ENCODE measurements around the gene ATP5IF1.

Gene ATP5IF1

GRCh38 chr1:28232558-28233263 is 3.2 kb upstream of the ATP5IF1 start, which contains the start of gene DNAJC8:
Gene DNAJC8 (minus strand): TSS chr1:28233029. CDS start chr1:28232998, 31 bp downstream.
- TF ChIP-seq POLR2A (IDR thresholded peaks at IDR 0.05; ENCODE audit: low read depth, low read length), result peak; percentile 91
- no peak for TF ChIP-seq PAX5 (IDR thresholded peaks at IDR 0.05; ENCODE audit: insufficient read depth, low read length, severe bottlenecking)
- TF ChIP-seq POLR2AphosphoS5 (IDR thresholded peaks at IDR 0.05; ENCODE audit: low read depth, low read length), result peak; percentile 81
- peak; percentile 97 for TF ChIP-seq TAF1 (IDR thresholded peaks at IDR 0.05; ENCODE audit: low read depth, low read length)
- TF ChIP-seq SPI1 (IDR thresholded peaks at IDR 0.05; ENCODE audit: low read depth, low read length), result no peak
- TF ChIP-seq POU2F2 (IDR thresholded peaks at IDR 0.05; ENCODE audit: low read depth, low read length), result peak; percentile 88
- DNase-seq (ENCODE audit: insufficient read length, low spot score) (peak; percentile 86), FAIRE-seq (peak; percentile 85)

- FAIRE-seq (no peak), DNase-seq (ENCODE audit: insufficient read length, low spot score) (no peak)
- no peak for TF ChIP-seq TAF1 (IDR thresholded peaks at IDR 0.05; ENCODE audit: low read depth, low read length)
- no peak for TF ChIP-seq SPI1 (IDR thresholded peaks at IDR 0.05; ENCODE audit: low read depth, low read length)
- no peak for TF ChIP-seq POLR2AphosphoS5 (IDR thresholded peaks at IDR 0.05; ENCODE audit: low read depth, low read length)
- no peak for TF ChIP-seq PAX5 (IDR thresholded peaks at IDR 0.05; ENCODE audit: insufficient read depth, low read length, severe bottlenecking)
Measured at GRCh38 chr1:28233264-28233606, 2.7 kb upstream of the ATP5IF1 start.

DNA sequence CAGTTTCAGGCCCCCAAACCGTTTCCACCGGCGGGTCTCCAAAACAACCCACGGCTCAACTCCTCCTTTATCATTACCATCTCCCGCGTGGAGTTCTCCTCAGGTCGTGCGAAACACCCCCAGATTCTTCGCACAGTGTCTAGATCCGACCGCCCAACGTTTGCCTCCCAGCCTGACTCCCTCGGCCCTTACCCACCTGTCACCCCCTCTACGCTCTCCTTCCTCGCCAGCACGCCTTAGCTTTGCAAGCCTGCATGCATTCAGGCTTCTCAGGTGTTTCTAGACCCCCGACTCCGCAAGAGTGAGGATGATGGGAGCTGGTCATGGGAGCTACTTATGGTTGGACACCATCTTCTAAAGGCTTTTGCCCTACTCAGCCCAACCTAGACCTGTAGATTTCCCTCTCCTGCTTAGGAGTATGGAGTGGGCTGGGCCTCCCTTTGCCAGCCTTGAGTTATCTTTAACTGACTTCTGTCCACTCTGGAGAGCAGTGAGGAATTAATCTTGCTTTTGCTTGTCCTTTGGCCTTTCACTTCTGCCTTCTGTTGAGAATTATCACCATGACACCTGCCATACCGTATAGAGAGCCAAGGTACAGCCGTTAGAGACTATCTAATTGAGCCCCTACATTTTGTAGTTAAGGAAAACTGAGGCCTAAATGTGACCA is 865 bp downstream of the ATP5IF1 start:
- DNase-seq (ENCODE audit: insufficient read length, low spot score) (no peak), FAIRE-seq (peak; percentile 40)

GRCh38 chr1:28239004-28239403 is 3.1 kb downstream of the ATP5IF1 start:
- no peak for FAIRE-seq
- no peak for TF ChIP-seq PAX5 (IDR thresholded peaks at IDR 0.05; ENCODE audit: insufficient read depth, low read length, severe bottlenecking)
- TF ChIP-seq POLR2AphosphoS5 (IDR thresholded peaks at IDR 0.05; ENCODE audit: low read depth, low read length), result peak; percentile 55; the same call in 1 of the 2 replicates
- no peak for TF ChIP-seq TAF1 (IDR thresholded peaks at IDR 0.05; ENCODE audit: low read depth, low read length)
- TF ChIP-seq POLR2A (IDR thresholded peaks at IDR 0.05; ENCODE audit: low read depth, low read length), result 0 out of 2 replicates have a peak, but pooled peaks have one; percentile 44
- no peak for DNase-seq (ENCODE audit: insufficient read length, low spot score)

More for the DNA sequence above, 865 bp downstream of the ATP5IF1 start:
- TF ChIP-seq TAF1 (IDR thresholded peaks at IDR 0.05; ENCODE audit: low read depth, low read length), result no peak
- no peak for TF ChIP-seq SPI1 (IDR thresholded peaks at IDR 0.05; ENCODE audit: low read depth, low read length)
- TF ChIP-seq PAX5 (IDR thresholded peaks at IDR 0.05; ENCODE audit: insufficient read depth, low read length, severe bottlenecking), result no peak
- TF ChIP-seq POLR2AphosphoS5 (IDR thresholded peaks at IDR 0.05; ENCODE audit: low read depth, low read length), result no peak
- no peak for TF ChIP-seq POLR2A (IDR thresholded peaks at IDR 0.05; ENCODE audit: low read depth, low read length)
- no peak for TF ChIP-seq POU2F2 (IDR thresholded peaks at IDR 0.05; ENCODE audit: low read depth, low read length)

DNA sequence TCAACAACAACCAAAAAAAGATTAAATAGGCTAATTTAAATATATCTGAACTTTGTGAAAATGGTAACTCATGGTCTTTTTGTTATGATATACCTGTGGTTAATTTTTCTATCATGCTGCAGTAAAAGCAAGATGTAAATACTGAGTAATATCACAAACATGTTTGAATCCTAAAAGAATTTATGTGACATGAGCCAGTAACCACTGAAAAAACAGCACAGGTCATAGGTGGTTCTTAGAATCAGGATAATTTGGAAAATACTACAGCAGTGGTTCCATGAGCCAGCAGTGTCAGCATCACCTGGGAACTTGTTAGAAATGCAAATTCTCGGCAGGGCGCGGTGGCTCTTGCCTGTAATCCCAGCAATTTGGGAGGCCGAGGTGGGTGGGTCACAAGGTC is 4.1 kb downstream of the ATP5IF1 start:
- no peak for DNase-seq (ENCODE audit: insufficient read length, low spot score)
- no peak for FAIRE-seq
- no peak for TF ChIP-seq TAF1 (IDR thresholded peaks at IDR 0.05; ENCODE audit: low read depth, low read length)
- no peak for TF ChIP-seq PAX5 (IDR thresholded peaks at IDR 0.05; ENCODE audit: insufficient read depth, low read length, severe bottlenecking)
- TF ChIP-seq POU2F2 (IDR thresholded peaks at IDR 0.05; ENCODE audit: low read depth, low read length), result no peak
- no peak for TF ChIP-seq SPI1 (IDR thresholded peaks at IDR 0.05; ENCODE audit: low read depth, low read length)
- TF ChIP-seq POLR2A (IDR thresholded peaks at IDR 0.05; ENCODE audit: low read depth, low read length), result no peak
- no peak for TF ChIP-seq POLR2AphosphoS5 (IDR thresholded peaks at IDR 0.05; ENCODE audit: low read depth, low read length)

GRCh38 chr1:28241638-28242241 is 5.8 kb downstream of the ATP5IF1 start:
- FAIRE-seq, result no peak
- no peak for DNase-seq (ENCODE audit: insufficient read length, low spot score)
- no peak for TF ChIP-seq TAF1 (IDR thresholded peaks at IDR 0.05; ENCODE audit: low read depth, low read length)
- no peak for TF ChIP-seq PAX5 (IDR thresholded peaks at IDR 0.05; ENCODE audit: insufficient read depth, low read length, severe bottlenecking)
- TF ChIP-seq POLR2A (IDR thresholded peaks at IDR 0.05; ENCODE audit: low read depth, low read length), result no peak
- no peak for TF ChIP-seq POLR2AphosphoS5 (IDR thresholded peaks at IDR 0.05; ENCODE audit: low read depth, low read length)
- TF ChIP-seq POU2F2 (IDR thresholded peaks at IDR 0.05; ENCODE audit: low read depth, low read length), result no peak
- no peak for TF ChIP-seq SPI1 (IDR thresholded peaks at IDR 0.05; ENCODE audit: low read depth, low read length)

DNA sequence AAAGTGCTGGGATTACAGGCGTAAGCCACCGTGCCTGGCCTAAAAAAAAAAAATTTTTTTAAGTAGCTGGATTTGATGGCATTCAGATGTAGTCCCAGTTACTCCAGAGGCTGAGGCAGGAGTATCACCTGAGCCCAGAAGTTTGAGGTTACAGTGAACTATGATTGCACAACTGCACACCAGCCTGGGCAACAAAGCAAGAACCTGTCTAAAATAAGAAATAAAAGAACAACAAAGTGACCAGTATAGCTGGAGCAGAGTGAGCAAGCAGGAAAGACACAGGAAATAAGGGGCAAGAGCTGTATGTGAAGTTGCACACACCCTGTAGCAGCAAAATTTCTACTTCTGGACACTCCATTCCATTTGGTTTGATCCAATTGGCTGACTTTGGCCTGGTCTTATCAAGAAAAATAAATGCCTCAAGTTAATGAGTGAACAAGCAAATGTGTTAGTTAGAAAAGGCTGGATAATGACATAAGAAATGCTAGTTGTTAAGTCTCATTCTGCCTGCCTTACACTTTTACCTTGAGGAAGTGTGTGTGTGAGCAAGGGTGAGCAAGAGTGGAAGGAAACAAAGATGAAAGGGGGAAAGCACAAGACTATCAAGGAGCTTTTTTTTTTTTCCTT is 7.9 kb downstream of the ATP5IF1 start:
- DNase-seq (ENCODE audit: insufficient read length, low spot score), result no peak
- no peak for TF ChIP-seq POLR2AphosphoS5 (IDR thresholded peaks at IDR 0.05; ENCODE audit: low read depth, low read length)
- TF ChIP-seq SPI1 (IDR thresholded peaks at IDR 0.05; ENCODE audit: low read depth, low read length), result no peak
- TF ChIP-seq POLR2A (IDR thresholded peaks at IDR 0.05; ENCODE audit: low read depth, low read length), result no peak
- no peak for TF ChIP-seq POU2F2 (IDR thresholded peaks at IDR 0.05; ENCODE audit: low read depth, low read length)
- no peak for TF ChIP-seq PAX5 (IDR thresholded peaks at IDR 0.05; ENCODE audit: insufficient read depth, low read length, severe bottlenecking)
- no peak for TF ChIP-seq TAF1 (IDR thresholded peaks at IDR 0.05; ENCODE audit: low read depth, low read length)
- peak; percentile 60 for FAIRE-seq

DNA sequence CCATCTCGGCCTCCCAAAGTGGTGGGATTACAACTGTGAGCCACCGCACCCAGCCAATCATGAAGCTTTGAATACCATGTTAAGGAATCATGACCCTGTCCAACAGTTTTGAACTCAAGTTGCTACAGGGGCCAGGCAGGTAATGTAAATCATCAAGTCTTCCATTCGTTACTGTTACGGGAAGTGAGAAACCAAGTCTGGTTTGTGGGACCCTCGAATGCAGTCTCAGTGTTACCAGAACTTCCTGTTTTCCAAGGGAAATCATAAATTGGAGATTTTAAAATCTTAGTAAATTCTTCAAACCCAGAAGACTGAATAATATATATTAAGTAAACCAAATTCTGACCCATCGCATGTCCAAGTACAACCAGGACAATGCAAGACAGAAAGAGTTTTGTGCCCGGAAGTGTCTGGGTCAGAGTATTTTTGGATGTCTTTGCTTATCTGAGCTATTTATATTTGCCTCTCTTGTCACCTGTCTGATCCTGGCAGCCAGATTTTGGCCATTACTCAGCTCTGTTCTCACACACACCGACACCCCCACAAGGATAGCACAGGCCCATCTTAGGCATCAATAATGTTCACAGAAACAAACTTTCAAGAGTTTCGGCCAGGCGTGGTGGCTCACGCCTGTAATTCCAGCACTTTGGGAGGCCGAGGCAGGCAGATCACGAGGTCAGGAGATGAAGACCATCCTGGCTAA is 8.8 kb downstream of the ATP5IF1 start:
- no peak for TF ChIP-seq POLR2AphosphoS5 (IDR thresholded peaks at IDR 0.05; ENCODE audit: low read depth, low read length)
- peak; percentile 93 for TF ChIP-seq SPI1 (IDR thresholded peaks at IDR 0.05; ENCODE audit: low read depth, low read length)
- FAIRE-seq (peak; percentile 90), DNase-seq (ENCODE audit: insufficient read length, low spot score) (no peak)

GRCh38 chr1:28246427-28246832 is 10.5 kb downstream of the ATP5IF1 start:
- FAIRE-seq (peak; percentile 58), DNase-seq (ENCODE audit: insufficient read length, low spot score) (no peak)
- TF ChIP-seq TAF1 (IDR thresholded peaks at IDR 0.05; ENCODE audit: low read depth, low read length), result no peak
- TF ChIP-seq POLR2A (IDR thresholded peaks at IDR 0.05; ENCODE audit: low read depth, low read length), result peak; percentile 59; the same call in 1 of the 2 replicates

Measured in GM12891 (cell line).